NCI-H345 treated with DMSO at 0.1 percent for 48 hours (cell line): Measurements from ENCODE around the gene MYL3.
A peak's percentile ranks its signal among the peaks of the same experiment; 100 is the strongest.

Experiments
- DNase-seq: peaks from one replicate; lab custom pipeline; 2025; ENCODE audit not compliant: unreplicated experiment; lab: John Stamatoyannopoulos, UW

The MYL3 gene

GRCh38 chr3:46899151-46900006 lies 36.1 kb upstream of the MYL3 start:
- DNase-seq = no peak

- no peak for DNase-seq
Observed at GRCh38 chr3:46898321-46899150, 35.3 kb upstream of the MYL3 start.

GRCh38 chr3:46897829-46898320 lies 34.6 kb upstream of the MYL3 start:
- DNase-seq = no peak

- DNase-seq = no peak
Observed at GRCh38 chr3:46897031-46897430, 33.8 kb upstream of the MYL3 start.

GRCh38 chr3:46896386-46896785 lies 33.1 kb upstream of the MYL3 start:
- no peak for DNase-seq

- no peak for DNase-seq
Observed at GRCh38 chr3:46895761-46896160, 32.5 kb upstream of the MYL3 start.

- DNase-seq = peak; percentile 5
Observed at GRCh38 chr3:46895204-46895660, 32.0 kb upstream of the MYL3 start.

- no peak for DNase-seq
Observed at GRCh38 chr3:46894256-46894655, 31.0 kb upstream of the MYL3 start.

GRCh38 chr3:46893763-46894162 lies 30.5 kb upstream of the MYL3 start:
- no peak for DNase-seq

GRCh38 chr3:46893146-46893748 lies 30.0 kb upstream of the MYL3 start:
- no peak for DNase-seq

- DNase-seq = no peak
Observed at GRCh38 chr3:46892285-46893145, 29.3 kb upstream of the MYL3 start.

GRCh38 chr3:46891132-46891531 lies 27.9 kb upstream of the MYL3 start:
- DNase-seq = no peak

- no peak for DNase-seq
Observed at GRCh38 chr3:46890132-46890531, 26.9 kb upstream of the MYL3 start.

GRCh38 chr3:46889381-46890110 lies 26.3 kb upstream of the MYL3 start:
- no peak for DNase-seq

GRCh38 chr3:46888705-46889104 lies 25.5 kb upstream of the MYL3 start:
- DNase-seq = no peak

GRCh38 chr3:46887980-46888494 lies 24.8 kb upstream of the MYL3 start:
- peak; percentile 54 for DNase-seq

GRCh38 chr3:46885612-46886011 lies 22.4 kb upstream of the MYL3 start:
- no peak for DNase-seq

- no peak for DNase-seq
Observed at GRCh38 chr3:46884929-46885328, 21.7 kb upstream of the MYL3 start.

GRCh38 chr3:46884427-46884826 lies 21.2 kb upstream of the MYL3 start:
- no peak for DNase-seq

GRCh38 chr3:46883830-46884185 lies 20.6 kb upstream of the MYL3 start:
- no peak for DNase-seq
